GM18868 (cell line): ENCODE results near the gene KIF13A.
"Not testable (repeated sequence)": the region's sequence is repeated elsewhere in the genome, so short reads cannot be mapped to it uniquely, and the experiment has no call there.

Experiments
- ATAC-seq: cut with Tn5 transposase; IDR thresholded peaks from one replicate; pipeline ENCODE4 v1.9.1; 2021; ENCODE audit warnings: mild to moderate bottlenecking, moderate library complexity; ENCODE audit not compliant: unreplicated experiment

KIF13A gene

GRCh38 chr6:17735311-17735710, 252.1 kb downstream of the KIF13A start:
- ATAC-seq: not testable (repeated sequence)

GRCh38 chr6:17730078-17730704, 257.2 kb downstream of the KIF13A start:
- no peak for ATAC-seq

DNA sequence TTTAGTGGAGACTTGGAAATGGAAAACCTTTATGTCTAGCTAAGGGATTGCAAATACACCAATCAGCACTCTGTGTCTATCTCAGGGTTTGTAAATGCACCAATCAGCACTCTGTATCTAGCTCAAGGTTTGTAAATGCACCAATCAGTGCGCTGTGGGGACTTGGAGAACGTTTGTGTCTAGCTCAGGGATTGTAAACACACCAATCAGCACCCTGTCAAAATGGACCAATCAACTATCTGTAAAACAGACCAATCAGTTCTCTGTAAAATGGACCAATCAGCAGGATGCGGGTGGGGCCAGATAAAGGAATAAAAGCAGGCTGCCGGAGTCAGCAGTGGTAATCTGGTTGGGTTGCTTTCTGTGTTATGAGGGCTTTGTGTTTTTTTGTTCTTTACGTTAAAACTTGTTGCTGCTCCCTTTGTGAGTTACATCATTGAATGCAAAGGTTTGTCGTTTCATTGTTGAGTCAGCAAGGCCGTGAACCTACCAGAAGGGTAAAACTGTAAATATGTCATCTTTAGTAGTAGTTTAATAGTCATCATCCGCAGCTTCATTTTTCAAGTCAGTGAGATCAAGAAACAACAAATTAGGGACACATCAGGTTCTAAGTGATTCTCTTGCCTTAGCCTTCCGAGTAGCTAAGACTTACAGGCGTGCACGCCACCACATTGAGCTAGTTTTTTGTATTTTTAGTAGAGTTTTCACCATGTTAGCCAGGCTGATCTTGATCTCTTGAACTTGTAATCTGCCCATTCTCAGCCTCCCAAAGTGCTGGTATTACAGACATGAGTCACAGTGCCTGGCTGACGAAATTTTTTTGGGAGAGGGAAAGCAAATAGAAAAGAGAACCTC, 258.0 kb downstream of the KIF13A start:
- no peak for ATAC-seq

GRCh38 chr6:17728551-17729222, 258.7 kb downstream of the KIF13A start:
- ATAC-seq: no peak

DNA sequence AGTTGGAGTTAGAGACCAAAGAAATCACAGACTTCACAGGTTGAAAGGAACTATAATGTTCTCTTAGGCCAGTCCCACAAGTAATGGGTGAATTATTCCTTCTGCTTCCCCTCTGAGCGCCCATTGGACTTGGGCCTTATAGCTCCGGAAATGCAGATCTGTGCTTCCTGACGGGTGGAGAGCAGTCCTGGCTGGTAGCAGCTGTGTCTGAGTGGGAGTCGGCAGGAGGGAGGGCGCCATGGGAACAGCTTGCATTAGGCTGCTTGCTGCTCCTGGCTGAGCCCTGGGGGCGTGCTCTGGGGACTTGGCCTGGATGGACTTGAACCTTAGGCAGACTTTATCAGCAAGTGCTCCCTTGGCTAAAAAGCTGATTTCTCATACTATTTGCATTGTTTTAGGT, 262.4 kb downstream of the KIF13A start:
- no peak for ATAC-seq

DNA sequence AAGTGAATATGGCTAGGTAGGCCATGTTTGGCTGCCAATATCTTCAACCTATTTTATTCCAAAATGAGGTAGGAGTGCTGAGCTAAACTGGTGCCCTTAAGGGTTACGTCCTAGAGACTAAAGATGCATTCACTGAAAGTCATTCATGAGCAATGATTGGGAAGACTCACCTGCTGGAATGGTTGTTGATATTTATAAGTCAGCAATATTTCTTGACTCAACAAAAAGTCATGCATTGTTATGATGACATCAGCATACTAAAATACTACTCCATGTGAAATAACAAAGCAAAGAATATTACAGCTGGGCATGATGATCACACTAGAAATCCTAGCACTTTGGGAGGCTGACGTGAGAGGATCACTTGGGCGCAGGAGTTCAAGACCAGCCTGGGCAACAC, 263.1 kb downstream of the KIF13A start:
- ATAC-seq: no peak

- no peak for ATAC-seq
Measured at GRCh38 chr6:17721671-17722070, 265.8 kb downstream of the KIF13A start.

GRCh38 chr6:17719323-17720041, 268.0 kb downstream of the KIF13A start:
- no peak for ATAC-seq

GRCh38 chr6:17716221-17716620, 271.2 kb downstream of the KIF13A start:
- no peak for ATAC-seq

- peak; percentile 92 for ATAC-seq
Measured at GRCh38 chr6:17714879-17715851, 272.3 kb downstream of the KIF13A start.

DNA sequence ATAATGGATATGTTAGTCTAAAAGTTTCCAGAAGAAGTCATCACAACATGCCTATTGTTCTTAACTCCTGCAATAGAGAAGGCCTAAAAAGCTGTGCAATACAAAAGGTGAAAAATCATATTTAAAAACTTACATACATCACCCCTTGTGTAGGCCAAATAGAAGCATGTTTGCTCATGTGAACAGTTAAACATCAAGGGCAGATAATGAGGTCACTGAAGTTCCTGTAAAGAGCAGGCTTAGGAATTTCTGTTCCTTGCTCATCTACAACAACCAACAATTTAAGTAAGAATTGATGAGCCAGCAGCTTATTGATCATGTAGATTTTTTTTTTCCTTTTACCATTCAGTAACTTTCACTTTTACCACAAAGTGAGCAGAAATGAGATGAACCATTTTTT, 273.3 kb downstream of the KIF13A start:
- no peak for ATAC-seq

DNA sequence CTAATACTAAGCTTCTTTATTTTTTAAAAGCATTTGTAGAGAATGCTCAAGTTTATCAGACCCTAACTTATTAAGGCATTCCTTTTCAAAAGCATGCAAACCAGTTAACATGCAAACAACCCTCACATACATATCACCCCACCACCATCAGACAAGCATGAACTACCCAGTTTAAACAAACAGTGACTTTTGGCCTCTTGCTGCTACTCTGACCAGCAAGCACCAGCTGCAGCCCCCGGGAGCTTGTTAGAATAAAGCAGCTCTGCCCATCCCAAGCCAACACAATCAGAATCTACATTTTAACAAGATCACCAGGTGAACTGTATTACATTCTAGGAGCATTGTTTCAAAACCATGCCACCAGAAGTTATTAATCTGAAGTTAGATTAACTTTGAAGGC, 274.9 kb downstream of the KIF13A start:
- ATAC-seq: no peak

DNA sequence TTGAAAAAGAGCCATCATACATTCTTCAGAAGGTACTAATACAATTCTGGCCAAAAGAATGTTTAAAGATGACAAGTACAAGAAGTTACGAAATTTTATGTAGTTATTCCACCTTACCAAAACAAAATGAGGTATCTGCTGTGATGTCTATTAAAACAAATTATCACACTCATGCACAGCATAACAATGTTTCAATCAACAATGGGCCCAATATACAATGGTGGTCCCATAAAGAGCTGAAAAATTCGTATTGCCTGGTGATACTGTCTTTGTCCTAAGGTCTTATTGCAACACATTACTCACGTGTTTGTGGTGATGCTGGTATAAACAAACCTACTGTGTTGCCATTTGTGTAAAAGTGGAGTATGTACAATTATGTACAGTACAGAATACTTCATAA, 277.1 kb downstream of the KIF13A start:
- ATAC-seq: no peak

GRCh38 chr6:17709476-17709875, 278.0 kb downstream of the KIF13A start:
- no peak for ATAC-seq
